Measurements from ENCODE around the gene FOXN4. TPM values are rescaled to one million over a fixed set of nuclear protein-coding genes. Genes with fewer than 3 reads are reported as not detected.

Gene FOXN4
- total and polyA plus RNA-seq, 8 donors = 0.51 to 2.0 (median 1.1) TPM; not detected in 2

DNA sequence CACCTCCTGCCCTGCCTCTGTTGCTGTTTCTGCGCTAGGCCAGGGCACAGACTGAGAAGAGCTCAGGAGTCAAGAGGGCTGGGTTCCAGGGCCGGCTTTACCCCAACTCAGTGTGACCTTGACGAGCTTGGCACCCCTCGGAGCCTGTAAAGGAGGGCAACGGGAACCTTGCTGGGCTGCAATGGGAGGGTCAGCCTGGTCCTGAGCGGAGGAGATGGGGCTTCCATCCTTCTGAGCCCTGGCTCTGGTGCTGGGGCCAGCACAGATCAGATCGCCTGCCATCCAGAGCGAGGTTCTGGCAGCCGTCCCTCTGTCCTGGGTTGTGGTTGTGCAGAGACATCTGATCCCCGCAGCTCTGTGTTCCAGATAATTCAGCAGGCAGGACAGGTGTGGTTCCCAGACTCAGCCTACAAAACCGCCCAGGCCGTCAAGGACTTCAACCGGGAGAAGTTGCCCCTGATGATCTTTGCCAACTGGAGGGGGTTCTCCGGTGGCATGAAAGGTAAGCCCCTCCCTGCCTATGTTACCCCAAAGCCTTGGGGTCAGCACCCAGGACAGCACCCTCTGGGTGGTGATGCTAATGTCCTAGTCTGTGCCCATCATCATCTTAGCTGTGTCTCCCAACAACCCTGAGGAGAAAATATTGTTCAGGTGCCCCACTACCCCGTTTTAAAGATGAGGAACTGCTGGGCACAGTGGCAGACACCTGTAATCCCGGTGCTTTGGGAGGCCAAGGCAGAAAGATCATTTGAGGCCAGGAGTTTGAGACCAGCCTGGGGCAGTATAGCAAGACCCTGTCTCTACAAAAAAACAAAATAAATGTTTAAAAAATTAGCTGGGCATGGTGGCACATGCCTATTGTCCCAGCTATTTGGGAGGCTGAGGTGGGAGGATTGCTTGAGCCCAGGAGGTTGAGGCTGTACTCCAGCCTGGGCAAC, 50.2 kb downstream of the FOXN4 start:
- Histone ChIP-seq H3K36me3 (peaks cover 0 to 27% of the 10 kb centered on the region in 2 donors), H3K4me3 (no peak overlapping the region), H3K27me3 (no peaks in the 10 kb centered on the region), H3K9me3 (peaks cover 0 to 6% of the 10 kb centered on the region in 2 donors), H3K27ac (no peak overlapping the region), H3K4me1 (no peaks in the 10 kb centered on the region)
- intact Hi-C loops (cut with DNase I) = no loop called here
- DNase-seq (no peak), ATAC-seq (no peak)
- no peak for TF ChIP-seq CTCF (IDR thresholded peaks at IDR 0.05)

- DNase-seq (no peak), ATAC-seq (no peak)
- Histone ChIP-seq H3K36me3 (peaks cover 0 to 34% of the 10 kb centered on the region in 2 donors), H3K27me3 (no peaks in the 10 kb centered on the region), H3K27ac (no peak overlapping the region), H3K9me3 (peaks cover 0 to 12% of the 10 kb centered on the region in 2 donors), H3K4me1 (no peaks in the 10 kb centered on the region), H3K4me3 (no peak overlapping the region)
- no peak for TF ChIP-seq CTCF (IDR thresholded peaks at IDR 0.05)
- intact Hi-C loops (cut with DNase I) = no loop called here
Measured at GRCh38 chr12:109258201-109258600, 50.9 kb downstream of the FOXN4 start.

- Histone ChIP-seq H3K27me3 (no peaks in the 10 kb centered on the region), H3K36me3 (peaks cover 0 to 39% of the 10 kb centered on the region in 2 donors), H3K9me3 (peaks cover 0 to 13% of the 10 kb centered on the region in 2 donors), H3K27ac (no peak overlapping the region), H3K4me3 (no peak overlapping the region), H3K4me1 (no peaks in the 10 kb centered on the region)
- ATAC-seq = no peak
- intact Hi-C loops (cut with DNase I) = no loop called here
- TF ChIP-seq CTCF (IDR thresholded peaks at IDR 0.05) = no peak
- DNase-seq = no peak
Measured at GRCh38 chr12:109256011-109256410, 53.1 kb downstream of the FOXN4 start.

GRCh38 chr12:109255377-109255776, 53.7 kb downstream of the FOXN4 start:
- Histone ChIP-seq H3K36me3 (peaks cover 0 to 39% of the 10 kb centered on the region in 2 donors), H3K4me1 (no peaks in the 10 kb centered on the region), H3K4me3 (no peak overlapping the region), H3K9me3 (peaks cover 0 to 13% of the 10 kb centered on the region in 2 donors), H3K27me3 (no peaks in the 10 kb centered on the region), H3K27ac (no peak overlapping the region)
- ATAC-seq (no peak), DNase-seq (no peak)
- intact Hi-C loops (cut with DNase I) = no loop called here
- no peak for TF ChIP-seq CTCF (IDR thresholded peaks at IDR 0.05)

GRCh38 chr12:109253913-109254544, 55.1 kb downstream of the FOXN4 start:
- intact Hi-C loops (cut with DNase I) = no loop called here
- DNase-seq (no peak), ATAC-seq (no peak)
- H3K4me1 ChIP-seq = no peaks in the 10 kb centered on the region
- peaks cover 0 to 38% of the 10 kb centered on the region in 2 donors for H3K36me3 ChIP-seq
- peaks cover 0 to 13% of the 10 kb centered on the region in 2 donors for H3K9me3 ChIP-seq
- no peak overlapping the region for H3K4me3 ChIP-seq
- no peak for TF ChIP-seq CTCF (IDR thresholded peaks at IDR 0.05)
- H3K27me3 ChIP-seq = no peaks in the 10 kb centered on the region
- H3K27ac ChIP-seq = no peak overlapping the region
